Umbilical cord (tissue), 2 donors: Measurements from ENCODE around the gene AOPEP. TPM values are rescaled to one million over a fixed set of nuclear protein-coding genes. Genes with fewer than 3 reads are reported as not detected.

ENCODE experiments used
- DNase-seq: peaks from one replicate; pipeline ENCODE4 v3.0.0-alpha.2; 2015; ENCODE audit warnings: low spot score
- total RNA-seq: library from RNA; depleted of rRNA; stranded (reverse); fragments of >200 nt; gene quantifications from one replicate; pipeline ENCODE4 v1.2.3, GENCODE V29; 2014; ENCODE audit warnings: low replicate concordance; ENCODE audit not compliant: insufficient read depth

AOPEP gene
- total RNA-seq, 1 donor from 2014 or later, result 297 TPM

GRCh38 chr9:94895668-94896067, 169.2 kb downstream of the AOPEP start:
- DNase-seq, result no peak

- no peak for DNase-seq
These were observed 170.0 kb downstream of the AOPEP start for GRCh38 chr9:94896512-94896911.

GRCh38 chr9:94899464-94900221, 173.1 kb downstream of the AOPEP start:
- no peak for DNase-seq

- peak; percentile 98 for DNase-seq
These were observed 173.9 kb downstream of the AOPEP start for GRCh38 chr9:94900222-94901018.

GRCh38 chr9:94901019-94901363, 174.5 kb downstream of the AOPEP start:
- no peak for DNase-seq

GRCh38 chr9:94903961-94904421, 177.5 kb downstream of the AOPEP start:
- peak; percentile 85 for DNase-seq

GRCh38 chr9:94904806-94905205, 178.3 kb downstream of the AOPEP start:
- no peak for DNase-seq

- no peak for DNase-seq
These were observed 179.1 kb downstream of the AOPEP start for GRCh38 chr9:94905606-94906005.

- no peak for DNase-seq
These were observed 179.7 kb downstream of the AOPEP start for GRCh38 chr9:94906181-94906580.

- no peak for DNase-seq
These were observed 180.2 kb downstream of the AOPEP start for GRCh38 chr9:94906713-94907112.

GRCh38 chr9:94907264-94907936, 180.9 kb downstream of the AOPEP start:
- no peak for DNase-seq

GRCh38 chr9:94908011-94908563, 181.6 kb downstream of the AOPEP start:
- DNase-seq, result peak; percentile 91

GRCh38 chr9:94908583-94909249, 182.2 kb downstream of the AOPEP start:
- no peak for DNase-seq

GRCh38 chr9:94909250-94909894, 182.9 kb downstream of the AOPEP start:
- no peak for DNase-seq

GRCh38 chr9:94909965-94910730, 183.6 kb downstream of the AOPEP start:
- no peak for DNase-seq

GRCh38 chr9:94911211-94911610, 184.7 kb downstream of the AOPEP start:
- DNase-seq, result no peak

GRCh38 chr9:94911986-94912635, 185.6 kb downstream of the AOPEP start:
- no peak for DNase-seq

GRCh38 chr9:94912700-94913249, 186.3 kb downstream of the AOPEP start:
- no peak for DNase-seq

GRCh38 chr9:94913550-94913949, 187.1 kb downstream of the AOPEP start:
- no peak for DNase-seq
